ENCODE measurements around the gene KCNC3.
A peak's percentile ranks its signal among the peaks of the same experiment; 100 is the strongest.
"Not testable (repeated sequence)": the region's sequence is repeated elsewhere in the genome, so short reads cannot be mapped to it uniquely, and the experiment has no call there.

KCNC3 gene

DNA sequence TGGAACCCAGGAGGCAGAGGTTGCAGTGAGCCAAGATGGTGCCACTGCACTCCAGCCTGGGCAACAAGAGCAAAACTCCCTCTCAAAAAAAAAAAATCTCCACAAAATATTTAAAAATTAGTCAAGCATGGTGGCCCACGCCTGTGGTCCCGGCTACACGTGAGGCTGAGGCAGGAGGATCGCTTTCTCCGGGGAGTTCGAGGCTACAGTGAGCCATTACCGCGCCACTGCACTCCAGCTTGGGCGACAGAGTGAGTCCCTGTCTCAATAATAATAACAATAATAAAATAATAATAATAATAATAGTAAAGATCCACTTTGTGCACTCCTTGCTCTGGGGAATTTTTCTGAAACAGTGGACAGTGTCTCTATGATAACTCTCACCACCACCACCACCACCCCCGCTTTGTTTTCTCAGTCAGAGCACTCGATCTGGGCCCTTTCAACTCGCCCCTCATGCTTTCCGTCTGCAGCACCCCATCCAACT is 27.6 kb upstream of the KCNC3 start:
- TF ChIP-seq, protein P1, sequence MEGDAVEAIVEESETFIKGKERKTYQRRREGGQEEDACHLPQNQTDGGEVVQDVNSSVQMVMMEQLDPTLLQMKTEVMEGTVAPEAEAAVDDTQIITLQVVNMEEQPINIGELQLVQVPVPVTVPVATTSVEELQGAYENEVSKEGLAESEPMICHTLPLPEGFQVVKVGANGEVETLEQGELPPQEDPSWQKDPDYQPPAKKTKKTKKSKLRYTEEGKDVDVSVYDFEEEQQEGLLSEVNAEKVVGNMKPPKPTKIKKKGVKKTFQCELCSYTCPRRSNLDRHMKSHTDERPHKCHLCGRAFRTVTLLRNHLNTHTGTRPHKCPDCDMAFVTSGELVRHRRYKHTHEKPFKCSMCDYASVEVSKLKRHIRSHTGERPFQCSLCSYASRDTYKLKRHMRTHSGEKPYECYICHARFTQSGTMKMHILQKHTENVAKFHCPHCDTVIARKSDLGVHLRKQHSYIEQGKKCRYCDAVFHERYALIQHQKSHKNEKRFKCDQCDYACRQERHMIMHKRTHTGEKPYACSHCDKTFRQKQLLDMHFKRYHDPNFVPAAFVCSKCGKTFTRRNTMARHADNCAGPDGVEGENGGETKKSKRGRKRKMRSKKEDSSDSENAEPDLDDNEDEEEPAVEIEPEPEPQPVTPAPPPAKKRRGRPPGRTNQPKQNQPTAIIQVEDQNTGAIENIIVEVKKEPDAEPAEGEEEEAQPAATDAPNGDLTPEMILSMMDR (IDR thresholded peaks at IDR 0.05; ENCODE audit: low read depth, low read length, poor library complexity, severe bottlenecking) = no peak
- TF ChIP-seq EZH2phosphoT487 (IDR thresholded peaks at IDR 0.05; ENCODE audit: borderline replicate concordance, low read length) = no peak
- H3K4me1 ChIP-seq (ENCODE audit: control insufficient read depth, low read length) = peaks cover 53% of the 10 kb centered on the region
- no peaks in the 10 kb centered on the region for H3K9me2 ChIP-seq (replicated peaks; ENCODE audit: control insufficient read depth, low read length)
- H4K20me1 ChIP-seq (ENCODE audit: control insufficient read depth, insufficient read depth, low read depth, low read length) = no peaks in the 10 kb centered on the region
- H3K4me2 ChIP-seq (ENCODE audit: low read length) = peak overlapping the region; percentile 99
- peaks cover 3% of the 10 kb centered on the region; the same call in 1 of the 2 replicates for H3K9me3 ChIP-seq (ENCODE audit: control insufficient read depth, insufficient read depth, low read length)
- H3F3A ChIP-seq (ENCODE audit: control insufficient read depth, insufficient read depth) = peaks cover 6% of the 10 kb centered on the region
- H3K27ac ChIP-seq (ENCODE audit: low read depth, low read length) = peak overlapping the region; percentile 86
- H3K4me3 ChIP-seq (ENCODE audit: low read length) = peak overlapping the region; percentile 91
- H3K27me3 ChIP-seq (ENCODE audit: control insufficient read depth, low read length) = no peaks in the 10 kb centered on the region
- H3K79me2 ChIP-seq (ENCODE audit: control insufficient read depth, low read length) = peaks cover 19% of the 10 kb centered on the region
- H3K36me3 ChIP-seq (ENCODE audit: control insufficient read depth, low read length) = peaks cover 12% of the 10 kb centered on the region; the same call in 1 of the 2 replicates

DNA sequence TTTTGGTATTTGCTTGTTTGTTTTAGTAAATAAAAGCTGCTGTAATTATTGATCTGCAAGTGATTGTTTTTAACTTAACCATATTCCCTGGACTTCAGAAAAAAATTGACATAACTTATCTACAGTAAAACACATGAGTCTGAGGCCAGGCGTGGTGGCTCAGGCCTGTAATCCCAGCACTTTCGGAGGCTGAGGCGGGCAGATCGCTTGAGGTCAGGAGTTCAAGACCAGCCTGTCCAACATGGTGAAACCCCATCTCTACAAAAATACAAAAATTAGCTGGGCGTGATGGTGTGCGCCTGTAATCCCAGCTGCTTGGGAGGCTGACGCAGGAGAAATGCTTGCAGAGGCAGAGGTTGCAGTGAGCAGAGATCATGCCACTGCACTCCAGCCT is 24.3 kb upstream of the KCNC3 start:
- H3K9me3 ChIP-seq (ENCODE audit: control insufficient read depth, insufficient read depth, low read length); H3K4me2 ChIP-seq (ENCODE audit: low read length); H3K9me2 ChIP-seq (replicated peaks; ENCODE audit: control insufficient read depth, low read length); H3K27me3 ChIP-seq (ENCODE audit: control insufficient read depth, low read length); H3K79me2 ChIP-seq (ENCODE audit: control insufficient read depth, low read length); H4K20me1 ChIP-seq (ENCODE audit: control insufficient read depth, insufficient read depth, low read depth, low read length); H3F3A ChIP-seq (ENCODE audit: control insufficient read depth, insufficient read depth); H3K36me3 ChIP-seq (ENCODE audit: control insufficient read depth, low read length); H3K27ac ChIP-seq (ENCODE audit: low read depth, low read length); H3K4me3 ChIP-seq (ENCODE audit: low read length): not testable (repeated sequence)
- peaks cover 47% of the 10 kb centered on the region for H3K4me1 ChIP-seq (ENCODE audit: control insufficient read depth, low read length)

DNA sequence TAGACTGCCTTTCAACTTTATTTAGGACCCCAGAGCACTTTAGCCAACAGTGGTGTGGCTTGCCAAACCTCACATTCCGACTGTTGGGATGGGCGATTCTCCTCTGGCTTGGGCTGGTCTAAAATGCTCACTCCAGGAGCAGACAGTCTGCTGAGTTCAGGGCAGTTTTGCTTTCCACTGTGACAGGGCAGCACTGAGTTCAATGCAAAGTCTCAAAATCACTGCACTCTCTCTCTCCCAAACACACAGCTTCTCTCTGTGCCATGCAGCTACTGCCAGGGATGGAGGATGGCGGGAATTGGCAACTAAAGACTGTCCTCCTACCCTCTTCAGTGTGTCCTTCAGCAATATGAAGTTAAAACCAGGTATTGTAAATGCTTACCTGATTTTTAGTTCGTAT is 23.1 kb upstream of the KCNC3 start:
- Histone ChIP-seq H3K9me3 (ENCODE audit: control insufficient read depth, insufficient read depth, low read length) (no peaks in the 10 kb centered on the region), H3K36me3 (ENCODE audit: control insufficient read depth, low read length) (no peaks in the 10 kb centered on the region), H4K20me1 (ENCODE audit: control insufficient read depth, insufficient read depth, low read depth, low read length) (no peaks in the 10 kb centered on the region), H3K4me1 (ENCODE audit: control insufficient read depth, low read length) (peaks cover 50% of the 10 kb centered on the region), H3K4me2 (ENCODE audit: low read length) (no peak overlapping the region), H3K27ac (ENCODE audit: low read depth, low read length) (no peak overlapping the region), H3K4me3 (ENCODE audit: low read length) (no peak overlapping the region), H3K9me2 (replicated peaks; ENCODE audit: control insufficient read depth, low read length) (no peaks in the 10 kb centered on the region), H3F3A (ENCODE audit: control insufficient read depth, insufficient read depth) (peaks cover 7% of the 10 kb centered on the region), H3K79me2 (ENCODE audit: control insufficient read depth, low read length) (peaks cover 5% of the 10 kb centered on the region; the same call in 1 of the 2 replicates), H3K27me3 (ENCODE audit: control insufficient read depth, low read length) (no peaks in the 10 kb centered on the region)
- TF ChIP-seq, protein P1 (IDR thresholded peaks at IDR 0.05; ENCODE audit: low read depth, low read length, poor library complexity, severe bottlenecking) = no peak

DNA sequence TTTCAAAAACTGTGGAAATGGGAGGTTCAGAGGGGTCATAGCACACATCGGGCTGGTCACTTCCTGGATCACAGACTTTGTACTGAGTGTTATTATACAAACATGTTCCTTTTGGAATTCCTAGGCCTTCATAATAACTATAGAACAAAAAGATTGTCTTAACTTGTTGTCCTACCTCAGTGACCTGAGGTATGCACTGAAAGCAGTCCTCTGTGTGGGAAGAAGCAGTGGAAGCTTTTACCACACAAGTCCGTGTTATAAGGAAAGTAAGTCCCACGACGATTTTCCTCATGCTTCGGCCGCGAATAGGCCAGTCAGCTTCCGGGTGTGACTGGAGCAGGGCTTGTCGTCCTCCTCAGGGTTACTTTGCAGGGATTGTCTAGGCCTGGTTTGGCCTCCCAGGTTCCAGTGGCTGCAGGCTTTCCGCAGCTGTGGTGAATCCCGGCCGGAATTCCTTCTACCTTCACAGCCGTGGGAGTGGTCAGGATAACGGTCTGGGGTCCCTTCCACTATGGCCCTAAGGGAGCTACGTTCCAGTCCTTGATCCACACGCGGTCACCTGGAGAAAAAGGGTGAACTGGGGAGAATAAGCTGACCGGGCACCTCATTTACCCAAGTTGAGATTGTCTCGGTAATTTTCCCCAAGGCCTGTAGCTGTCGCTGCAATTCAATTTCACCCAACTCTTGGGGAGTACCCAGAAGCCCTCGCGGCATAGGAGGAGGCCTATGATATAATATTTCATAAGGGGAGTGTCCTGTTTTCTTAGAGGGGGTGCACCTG is 20.3 kb upstream of the KCNC3 start:
- Histone ChIP-seq H3K9me2 (replicated peaks; ENCODE audit: control insufficient read depth, low read length) (no peaks in the 10 kb centered on the region), H4K20me1 (ENCODE audit: control insufficient read depth, insufficient read depth, low read depth, low read length) (no peaks in the 10 kb centered on the region), H3K4me2 (ENCODE audit: low read length) (peak overlapping the region; percentile 84), H3K9me3 (ENCODE audit: control insufficient read depth, insufficient read depth, low read length) (no peaks in the 10 kb centered on the region), H3K4me3 (ENCODE audit: low read length) (peak overlapping the region; percentile 68; the same call in 1 of the 2 replicates), H3K27me3 (ENCODE audit: control insufficient read depth, low read length) (no peaks in the 10 kb centered on the region), H3F3A (ENCODE audit: control insufficient read depth, insufficient read depth) (peaks cover 29% of the 10 kb centered on the region), H3K4me1 (ENCODE audit: control insufficient read depth, low read length) (peaks cover 71% of the 10 kb centered on the region), H3K36me3 (ENCODE audit: control insufficient read depth, low read length) (peaks cover 4% of the 10 kb centered on the region; the same call in 1 of the 2 replicates), H3K27ac (ENCODE audit: low read depth, low read length) (peak overlapping the region; percentile 99), H3K79me2 (ENCODE audit: control insufficient read depth, low read length) (peaks cover 6% of the 10 kb centered on the region)
- TF ChIP-seq, protein P1 (IDR thresholded peaks at IDR 0.05; ENCODE audit: low read depth, low read length, poor library complexity, severe bottlenecking) = peak; percentile 46
- TF ChIP-seq EZH2phosphoT487 (IDR thresholded peaks at IDR 0.05; ENCODE audit: borderline replicate concordance, low read length) = no peak

DNA sequence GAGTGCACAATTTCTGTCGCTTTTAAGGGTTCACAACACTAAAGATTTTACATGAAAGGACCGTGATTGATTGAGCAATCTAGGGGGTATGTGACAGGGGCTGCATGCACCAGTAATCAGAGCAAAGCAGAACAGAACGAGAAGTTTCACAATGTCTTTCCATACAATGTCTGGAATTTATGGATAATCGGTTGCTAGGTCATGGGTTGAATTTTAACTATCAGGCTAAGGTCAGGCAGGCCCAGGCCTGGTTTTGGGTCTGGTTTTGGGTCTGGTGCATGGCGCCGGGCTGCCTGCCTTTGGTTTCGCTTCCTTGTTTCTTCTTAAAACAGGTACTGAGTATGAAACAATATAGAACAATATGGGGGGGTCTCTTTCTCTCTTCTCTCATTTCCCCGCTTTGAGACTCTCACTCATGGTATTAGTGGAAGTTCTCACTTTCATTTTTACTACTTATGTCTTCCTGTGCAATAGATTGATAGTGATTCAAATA is 18.0 kb upstream of the KCNC3 start:
- peaks cover 14% of the 10 kb centered on the region for H3K36me3 ChIP-seq (ENCODE audit: control insufficient read depth, low read length)
- not testable (repeated sequence) for H4K20me1 ChIP-seq (ENCODE audit: control insufficient read depth, insufficient read depth, low read depth, low read length); H3K27me3 ChIP-seq (ENCODE audit: control insufficient read depth, low read length); H3K9me3 ChIP-seq (ENCODE audit: control insufficient read depth, insufficient read depth, low read length); H3K9me2 ChIP-seq (replicated peaks; ENCODE audit: control insufficient read depth, low read length)
- peak overlapping the region; percentile 84 for H3K4me2 ChIP-seq (ENCODE audit: low read length)
- peaks cover 27% of the 10 kb centered on the region for H3K79me2 ChIP-seq (ENCODE audit: control insufficient read depth, low read length)
- H3K4me3 ChIP-seq (ENCODE audit: low read length) = peak overlapping the region; percentile 68
- H3F3A ChIP-seq (ENCODE audit: control insufficient read depth, insufficient read depth) = peaks cover 40% of the 10 kb centered on the region
- peak overlapping the region; percentile 99 for H3K27ac ChIP-seq (ENCODE audit: low read depth, low read length)
- H3K4me1 ChIP-seq (ENCODE audit: control insufficient read depth, low read length) = peaks cover 77% of the 10 kb centered on the region

All from DOHH2 (cell line).